ENCODE data around the gene STEAP1B. TPM values are rescaled to one million over a fixed set of nuclear protein-coding genes. Genes with fewer than 3 reads are reported as not detected.

STEAP1B gene
- total RNA-seq, 1 experiment from 2014 or later: not detected

DNA sequence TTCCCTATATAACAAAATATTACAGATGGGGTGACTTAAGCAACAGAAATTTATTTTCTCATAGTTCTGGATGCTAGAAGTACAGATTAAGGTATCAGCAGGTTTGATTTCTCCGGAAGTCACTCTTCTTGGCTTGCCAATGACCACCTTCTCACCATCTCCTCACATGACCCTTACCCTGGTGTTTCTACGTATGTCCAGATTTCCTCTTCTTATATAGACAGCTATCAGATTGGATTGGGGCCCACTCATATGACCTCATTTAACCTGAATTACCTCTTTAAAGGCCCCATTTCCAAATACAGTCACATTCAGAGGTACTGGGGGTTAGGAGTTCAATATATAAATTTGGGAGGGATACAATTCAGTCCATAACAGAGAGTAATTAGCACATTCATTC, 126.1 kb downstream of the STEAP1B start:
- Histone ChIP-seq H3K27ac (no peak overlapping the region), H3K4me1 (no peaks in the 10 kb centered on the region), H3K27me3 (peaks cover 18% of the 10 kb centered on the region; the same call in 1 of the 2 replicates), H3K4me3 (no peak overlapping the region), H3K36me3 (no peaks in the 10 kb centered on the region), H3K9me3 (replicated peaks) (no peaks in the 10 kb centered on the region)
- no peak for DNase-seq

DNA sequence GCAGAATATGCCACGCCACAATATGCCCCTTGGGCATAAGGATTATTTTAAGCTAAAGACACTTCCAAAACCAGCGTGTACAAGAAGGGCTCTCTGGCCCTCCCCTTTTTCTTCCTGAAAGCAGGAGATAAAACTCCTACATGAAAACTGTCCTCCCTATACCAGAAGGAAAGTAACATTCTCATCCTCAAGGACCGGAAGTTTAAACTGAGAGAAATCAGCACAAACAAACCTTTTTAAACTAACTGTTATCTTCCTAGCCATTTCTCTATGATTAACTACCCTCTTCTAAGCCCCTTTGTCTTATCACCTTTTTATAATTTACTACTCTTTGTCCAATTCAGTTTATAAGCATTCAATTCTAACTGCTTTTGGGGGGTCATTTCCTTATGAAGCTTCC, 126.6 kb downstream of the STEAP1B start:
- Histone ChIP-seq H3K36me3 (no peaks in the 10 kb centered on the region), H3K27me3 (peaks cover 18% of the 10 kb centered on the region; the same call in 1 of the 2 replicates)

DNA sequence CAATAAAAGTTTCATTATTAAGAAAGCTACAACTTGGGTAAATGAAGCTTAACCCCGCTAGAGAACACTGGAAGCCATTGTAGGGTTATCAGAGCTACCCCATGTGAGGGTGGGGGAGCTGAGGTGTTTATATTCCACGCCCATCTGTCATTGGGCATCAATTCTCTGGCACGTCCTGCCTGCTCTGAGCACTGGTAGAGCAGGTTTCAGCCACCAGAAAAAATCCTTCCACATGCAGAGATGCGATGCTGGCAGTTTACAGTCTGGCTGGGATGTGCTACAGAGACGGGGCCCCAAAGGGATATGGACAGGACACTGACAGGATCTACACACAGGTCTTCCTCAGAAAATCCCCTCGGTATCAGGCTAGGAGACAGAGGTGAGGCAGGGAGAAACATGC, 127.1 kb downstream of the STEAP1B start:
- DNase-seq: no peak
- Histone ChIP-seq H3K27ac (no peak overlapping the region), H3K36me3 (no peaks in the 10 kb centered on the region), H3K4me1 (no peaks in the 10 kb centered on the region), H3K27me3 (peaks cover 18% of the 10 kb centered on the region; the same call in 1 of the 2 replicates), H3K4me3 (no peak overlapping the region), H3K9me3 (replicated peaks) (no peaks in the 10 kb centered on the region)

More for the DNA sequence above, 126.6 kb downstream of the STEAP1B start:
- Histone ChIP-seq H3K27ac (no peak overlapping the region), H3K4me3 (no peak overlapping the region), H3K4me1 (no peaks in the 10 kb centered on the region), H3K9me3 (replicated peaks) (no peaks in the 10 kb centered on the region)
- no peak for DNase-seq

DNA sequence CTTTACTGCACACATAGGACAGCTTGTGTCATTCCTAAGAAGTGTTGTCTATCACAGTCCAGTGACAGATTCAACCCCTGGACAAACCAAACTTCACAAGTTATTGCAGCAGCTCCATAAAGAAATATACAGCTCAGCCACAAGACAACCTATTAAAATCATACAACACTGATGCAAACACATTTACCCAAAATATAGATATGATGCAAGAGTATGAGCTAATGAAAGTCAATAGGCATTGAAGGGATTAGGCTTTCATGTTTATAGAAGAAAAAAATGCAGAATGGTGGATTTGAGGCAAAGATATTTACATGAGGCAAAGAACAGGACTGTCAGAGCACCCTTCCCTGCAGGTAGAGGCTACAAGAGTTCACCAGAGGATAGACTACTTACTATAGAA, 128.1 kb downstream of the STEAP1B start:
- Histone ChIP-seq H3K27me3 (peaks cover 18% of the 10 kb centered on the region; the same call in 1 of the 2 replicates), H3K4me1 (no peaks in the 10 kb centered on the region), H3K27ac (no peak overlapping the region), H3K4me3 (no peak overlapping the region), H3K9me3 (replicated peaks) (no peaks in the 10 kb centered on the region), H3K36me3 (no peaks in the 10 kb centered on the region)
- DNase-seq: no peak

Other genes starting within 250 kb of the STEAP1B start
- 0.03 and 0.14 TPM in 2 replicates for gene RAPGEF5, start 143.0 kb downstream of the STEAP1B start, total RNA-seq (2014; rRNA removed; shearing (Covaris generic))
- gene IL6, start 227.0 kb upstream of the STEAP1B start, total RNA-seq (2014; rRNA removed; shearing (Covaris generic)): 0.41 TPM in 1 of 2 replicates, not detected in the other